Inferior parietal cortex (tissue), 1 donor: ENCODE measurements around the gene RARG.

Source experiments
- DNase-seq: peaks from one replicate; pipeline ENCODE4 v3.0.0-alpha.2; 2016; ENCODE audit errors: extremely low spot score

RARG gene

DNA sequence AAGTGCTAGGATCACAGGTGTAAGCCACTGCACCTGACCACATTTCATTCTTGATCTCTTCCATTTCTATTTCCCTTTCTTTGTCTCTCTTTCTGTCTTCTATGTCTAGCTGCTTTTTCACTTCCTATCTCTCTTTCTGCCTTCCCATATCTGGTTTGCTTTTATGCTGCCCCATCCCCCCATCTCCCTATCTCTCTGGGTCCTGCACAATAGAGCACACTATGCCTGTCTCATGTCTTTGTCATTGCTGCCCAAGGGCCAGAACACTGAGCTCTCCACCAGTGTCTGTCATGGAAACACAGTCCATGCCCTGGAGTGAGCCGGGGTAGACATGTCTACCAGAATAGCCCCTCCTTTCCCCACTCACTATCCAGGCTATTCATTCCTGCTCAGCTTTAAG lies 12.3 kb upstream of the RARG start:
- no peak for DNase-seq

GRCh38 chr12:53241623-53242412 lies 9.8 kb upstream of the RARG start:
- DNase-seq: no peak

GRCh38 chr12:53239643-53240258 lies 7.7 kb upstream of the RARG start:
- no peak for DNase-seq

DNA sequence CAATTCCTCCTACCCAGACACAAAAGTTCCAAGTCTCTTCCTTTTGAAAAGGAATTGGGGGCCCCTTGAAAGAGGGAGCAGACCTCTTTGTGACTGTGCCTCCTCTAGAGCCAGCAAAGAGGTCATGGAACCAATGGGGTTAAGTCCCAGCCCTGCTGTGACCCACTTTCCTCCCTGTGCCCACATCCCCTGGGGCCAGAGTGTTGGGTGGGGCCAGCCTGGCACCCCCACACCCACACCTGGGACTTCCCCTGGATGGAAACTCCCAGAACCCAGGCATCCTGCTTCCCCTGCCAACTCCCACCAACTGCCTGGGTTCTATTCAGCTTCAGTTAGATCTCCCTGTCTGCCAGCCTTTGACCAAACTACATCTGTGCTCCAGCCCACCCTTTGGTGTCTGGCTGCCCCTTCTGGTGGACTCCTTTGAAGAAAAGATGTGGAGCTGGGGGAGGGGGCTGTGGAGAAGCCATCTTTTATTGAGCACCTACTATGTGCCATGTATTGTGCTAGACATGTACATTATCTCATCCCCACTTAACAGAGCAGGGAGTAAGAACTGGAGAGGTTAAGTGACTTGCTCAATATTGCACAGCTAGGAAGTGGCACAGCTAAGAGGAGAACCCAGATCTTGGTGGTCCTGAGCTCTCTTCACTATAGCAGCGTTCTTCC lies 4.6 kb upstream of the RARG start:
- DNase-seq: no peak

GRCh38 chr12:53235742-53236442 lies 3.9 kb upstream of the RARG start:
- DNase-seq: no peak

- DNase-seq: no peak
Observed at GRCh38 chr12:53235164-53235563, 3.2 kb upstream of the RARG start.

GRCh38 chr12:53234271-53234914 lies 2.4 kb upstream of the RARG start:
- DNase-seq: no peak

DNA sequence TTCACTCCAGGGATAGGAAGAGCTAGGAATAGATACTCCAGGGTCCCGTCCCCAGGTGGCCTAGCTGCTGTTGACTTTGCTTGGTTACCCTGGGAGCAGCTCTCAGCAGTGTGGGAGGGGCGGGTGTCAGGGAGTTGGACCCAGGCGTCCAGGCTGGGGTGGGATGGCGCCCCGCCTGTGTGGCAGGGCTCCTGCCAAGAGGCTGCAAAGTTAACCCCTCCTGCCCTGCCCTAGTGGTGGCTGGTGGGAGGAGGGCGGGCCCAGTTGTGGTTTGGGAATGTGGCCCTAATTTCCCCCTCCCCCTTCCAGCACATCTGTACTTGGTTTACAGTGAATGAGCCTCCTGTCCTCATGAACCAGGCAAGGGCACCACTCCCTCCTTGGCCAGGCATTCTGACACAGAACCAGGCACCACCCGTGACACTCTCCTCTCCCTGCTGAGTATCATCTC lies 1.7 kb upstream of the RARG start:
- no peak for DNase-seq

DNA sequence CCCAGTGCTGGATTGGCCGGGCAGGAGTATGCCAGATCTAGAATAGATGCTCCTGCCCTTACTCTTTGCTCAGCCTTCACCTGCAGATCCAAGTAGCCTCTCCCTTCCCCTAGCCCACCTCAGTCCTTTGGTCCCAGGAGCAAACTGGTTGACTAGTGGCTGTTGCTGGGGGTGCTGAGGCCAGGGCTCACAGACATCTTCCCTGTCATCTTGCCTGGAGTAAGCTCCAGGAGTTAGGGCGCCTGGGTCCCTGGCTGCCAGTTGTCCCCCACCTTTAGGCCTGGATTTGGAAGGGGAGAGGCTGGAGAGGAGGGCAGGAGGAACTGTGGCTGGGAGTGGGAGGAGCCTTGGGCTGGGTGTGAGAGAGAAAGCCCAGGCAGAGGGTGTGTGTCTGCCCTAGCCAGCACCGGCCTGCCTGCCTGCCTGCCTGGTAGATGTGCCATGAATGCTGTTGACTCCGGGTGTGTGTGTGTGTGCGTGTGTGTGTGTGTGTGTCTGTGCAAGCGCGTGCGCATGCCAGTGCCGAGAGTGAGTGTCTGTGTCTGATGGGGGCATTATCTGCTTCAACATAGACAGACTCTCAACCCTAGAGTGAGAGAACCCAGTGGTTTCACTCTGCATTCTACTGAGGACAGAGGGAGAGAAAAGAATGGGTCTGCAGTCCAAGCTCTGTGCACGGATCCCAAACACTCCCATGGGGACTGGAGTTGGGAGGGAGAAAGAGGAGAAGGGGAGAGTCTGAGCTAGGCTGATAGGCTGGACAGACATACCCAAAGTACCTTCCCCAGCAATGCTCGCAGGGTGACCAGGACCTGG lies 845 bp upstream of the RARG start:
- no peak for DNase-seq

- DNase-seq: no peak
Observed at GRCh38 chr12:53231671-53231920, 413 bp downstream of the RARG start.

DNA sequence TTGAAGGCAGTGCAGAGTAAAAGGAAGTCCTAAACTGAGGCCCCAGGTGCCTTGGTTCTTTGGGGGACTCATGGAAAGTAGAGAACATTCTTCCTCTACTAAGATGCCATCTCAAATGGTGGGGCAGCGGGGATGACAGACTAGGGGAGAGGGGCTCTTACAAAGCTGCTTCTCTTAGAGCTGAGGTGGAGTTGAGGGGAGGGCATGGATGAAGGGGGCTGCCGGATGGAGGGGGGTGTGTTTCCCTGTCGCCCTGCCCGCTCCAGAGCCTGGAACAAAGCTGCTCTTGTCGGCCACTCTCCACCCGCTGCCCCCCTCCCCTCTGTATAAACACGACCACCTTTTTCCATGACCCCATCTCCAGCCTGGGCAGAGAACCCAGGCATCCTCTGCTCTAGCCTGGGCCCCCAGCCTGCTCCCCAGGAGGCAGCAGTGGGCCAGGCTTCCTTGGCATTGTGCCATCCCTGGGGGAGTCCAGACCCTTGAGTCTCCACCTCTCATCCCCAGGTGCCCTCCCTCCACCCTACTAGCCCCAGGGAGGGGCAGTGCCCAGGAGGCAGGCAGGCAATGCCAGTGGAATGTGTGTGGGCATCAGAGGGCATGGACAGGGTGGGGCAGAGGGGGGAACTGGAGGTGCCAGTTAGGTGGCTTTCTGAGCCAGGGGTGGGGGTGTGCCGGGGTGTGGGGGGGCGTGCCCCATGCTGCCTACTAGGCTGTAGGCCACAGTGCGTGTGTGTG lies 1.7 kb downstream of the RARG start:
- no peak for DNase-seq

GRCh38 chr12:53229454-53229853 lies 2.6 kb downstream of the RARG start:
- no peak for DNase-seq

DNA sequence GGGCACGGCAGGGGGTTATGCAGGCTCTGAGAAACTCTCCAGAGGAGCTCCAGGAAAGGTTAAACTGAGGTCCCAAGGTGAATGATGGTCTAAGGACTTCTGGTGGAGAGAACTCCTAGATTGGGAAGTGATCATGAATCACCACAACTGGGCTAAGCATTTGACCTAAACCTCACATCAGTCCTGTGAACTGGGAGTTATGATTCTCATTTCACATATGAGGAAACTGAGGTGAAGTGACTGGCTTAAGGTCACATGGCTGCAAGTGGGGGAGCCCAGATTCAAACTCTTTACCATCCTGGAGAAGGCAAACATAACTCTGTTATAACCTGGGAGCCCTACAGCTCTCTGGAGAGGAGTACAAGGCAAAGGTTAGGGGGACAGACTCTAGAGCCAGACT lies 4.2 kb downstream of the RARG start:
- no peak for DNase-seq

GRCh38 chr12:53227341-53227740 lies 4.7 kb downstream of the RARG start:
- DNase-seq: no peak

DNA sequence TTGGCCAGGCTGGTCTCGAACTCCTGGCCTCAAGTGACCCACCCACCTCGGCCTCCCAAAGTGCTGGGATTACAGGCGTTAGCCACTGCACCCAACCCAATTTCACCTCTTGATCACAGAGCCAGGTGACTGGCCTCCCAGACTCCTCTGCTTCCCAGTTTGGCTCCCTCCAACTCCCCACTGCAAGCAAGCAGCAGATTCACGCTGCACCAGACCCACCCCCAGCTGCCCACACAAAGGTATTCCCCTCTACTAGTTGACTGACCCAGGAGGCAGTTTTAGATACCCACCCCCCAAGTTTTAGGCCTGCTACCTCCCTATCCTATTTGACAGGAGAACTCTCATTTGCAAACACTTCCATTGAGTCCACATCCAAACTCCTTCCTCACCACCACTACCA lies 5.2 kb downstream of the RARG start:
- DNase-seq: no peak

GRCh38 chr12:53225635-53226424 lies 6.2 kb downstream of the RARG start:
- no peak for DNase-seq

- no peak for DNase-seq
Observed at GRCh38 chr12:53224897-53225634, 6.9 kb downstream of the RARG start.

GRCh38 chr12:53224061-53224896 lies 7.7 kb downstream of the RARG start:
- no peak for DNase-seq
